H1 (cell line): Measurements from ENCODE around the gene CFHR4. TPM values are rescaled to one million over a fixed set of nuclear protein-coding genes. Genes with fewer than 3 reads are reported as not detected.

Source experiments
- CTCF ChIA-PET: fragments of 300-600 bp; sonication (Branson Sonifier 250); formaldehyde crosslinking; loops from one replicate; lab custom pipeline; 2021; ENCODE audit not compliant: partially characterized antibody; lab: Charles Lee
- POLR2A ChIA-PET: fragments of 300-600 bp; sonication (Branson Sonifier 250); formaldehyde crosslinking; loops from one replicate; lab custom pipeline; 2021; ENCODE audit warnings: inconsistent platforms; ENCODE audit not compliant: partially characterized antibody; lab: Charles Lee
- DNase-seq, 2 experiments: peaks; one replicate each; pipeline versions ENCODE4 v3.0.0 to v3.0.0-alpha.2; 2010 to 2022; ENCODE audit warnings: low spot score in 2 of 2, low read depth in 1 of 2, mixed read lengths in 1 of 2
- FAIRE-seq: peaks from 2 replicates; lab custom pipeline; 2011; peaks lifted over from hg19 to GRCh38; lab: Jason Lieb, UNC
- H2AFZ ChIP-seq: 2 replicates; pipeline ENCODE4 v1.8.1; 2012; ENCODE audit warnings: low read length, inconsistent platforms
- H2AK5ac ChIP-seq: 2 replicates; pipeline ENCODE4 v1.6.1; 2013; ENCODE audit warnings: low read depth, low read length
- H2BK120ac ChIP-seq: replicated peaks from 2 replicates; pipeline ENCODE3; 2013; ENCODE audit warnings: low read depth, low read length, inconsistent platforms
- H2BK12ac ChIP-seq: 2 replicates; pipeline ENCODE4 v1.6.1; 2013; ENCODE audit warnings: low read depth, low read length
- H2BK15ac ChIP-seq: 2 replicates; pipeline ENCODE4 v1.6.1; 2013; ENCODE audit warnings: low read length
- H2BK20ac ChIP-seq: 2 replicates; pipeline ENCODE4 v1.6.1; 2013; ENCODE audit warnings: low read length
- H2BK5ac ChIP-seq: 2 replicates; pipeline ENCODE4 v1.6.1; 2013; ENCODE audit warnings: low read depth, low read length
- H3K14ac ChIP-seq: 2 replicates; pipeline ENCODE4 v1.6.1; 2013; ENCODE audit warnings: inconsistent platforms; ENCODE audit not compliant: insufficient read length
- H3K18ac ChIP-seq: 2 replicates; pipeline ENCODE4 v1.6.1; 2013; ENCODE audit warnings: low read length; ENCODE audit errors: extremely low read depth
- H3K23ac ChIP-seq: 2 replicates; pipeline ENCODE4 v1.6.1; 2013; ENCODE audit warnings: inconsistent platforms; ENCODE audit not compliant: insufficient read length
- H3K23me2 ChIP-seq: 2 replicates; pipeline ENCODE4 v1.6.1; 2013; ENCODE audit warnings: low read depth, low read length
- H3K27ac ChIP-seq: 2 replicates; pipeline ENCODE4 v1.6.1; 2011; ENCODE audit warnings: low read depth, low read length, inconsistent platforms
- H3K27me3 ChIP-seq, 4 experiments: replicated peaks in 1 of 4; 1 replicate in 1 of 4; 2 replicates in 3 of 4; pipeline versions ENCODE4 v1.6.1 to v1.8.1; 2011 to 2013; ENCODE audit warnings: low read length in 3 of 4, mild to moderate bottlenecking in 3 of 4, inconsistent platforms in 2 of 4, mixed read lengths in 2 of 4, moderate library complexity in 1 of 4; ENCODE audit not compliant: control insufficient read depth in 3 of 4, insufficient read depth in 3 of 4; ENCODE audit errors: extremely low read depth in 1 of 4
- H3K36me3 ChIP-seq, 4 experiments: 2 replicates each; pipeline versions ENCODE4 v1.6.1 to v1.8.1; 2011 to 2013; ENCODE audit warnings: mild to moderate bottlenecking in 4 of 4, low read length in 3 of 4, moderate library complexity in 2 of 4, control low read depth in 1 of 4, inconsistent platforms in 1 of 4; ENCODE audit not compliant: insufficient read depth in 4 of 4, control insufficient read depth in 2 of 4
- H3K4ac ChIP-seq: replicated peaks from 2 replicates; pipeline ENCODE3; 2013; ENCODE audit warnings: low read length, low read depth, mixed read lengths, inconsistent platforms; ENCODE audit not compliant: insufficient read length
- H3K4me1 ChIP-seq, 4 experiments: replicated peaks in 1 of 4; 1 replicate in 1 of 4; 2 replicates in 3 of 4; pipeline versions ENCODE4 v1.6.1 to v1.8.1; 2011 to 2013; ENCODE audit warnings: low read length in 3 of 4, inconsistent platforms in 2 of 4, mixed read lengths in 1 of 4; ENCODE audit not compliant: insufficient read depth in 4 of 4, control insufficient read depth in 3 of 4
- H3K4me2 ChIP-seq, 2 experiments: 2 replicates each; pipeline versions ENCODE4 v1.6.1 to v1.8.1; 2011 to 2013; ENCODE audit warnings: low read depth in 2 of 2, low read length in 2 of 2, control low read depth in 1 of 2, inconsistent platforms in 1 of 2, mild to moderate bottlenecking in 1 of 2; ENCODE audit not compliant: insufficient read depth in 1 of 2
- H3K4me3 ChIP-seq, 4 experiments: fragments of 200-600, 300-600 bp in 1 of 4; sonication (generic), shearing (Covaris generic), sonication (Bioruptor Twin) in 1 of 4; 2 replicates each; pipeline versions ENCODE4 v1.5.1 to v1.8.1; 2011 to 2016; ENCODE audit warnings: low read length in 4 of 4, low read depth in 3 of 4, control low read depth in 2 of 4, inconsistent platforms in 2 of 4, mild to moderate bottlenecking in 2 of 4, mixed read lengths in 1 of 4, moderate library complexity in 1 of 4; ENCODE audit not compliant: insufficient read depth in 2 of 4; ENCODE audit errors: extremely low read depth in 1 of 4
- H3K56ac ChIP-seq: replicated peaks from 2 replicates; pipeline ENCODE3; 2013; ENCODE audit warnings: low read depth, mild to moderate bottlenecking, mixed read lengths, low read length, inconsistent platforms; ENCODE audit not compliant: insufficient read length
- H3K79me1 ChIP-seq: 2 replicates; pipeline ENCODE4 v1.6.1; 2013; ENCODE audit warnings: low read depth, low read length, control low read depth
- H3K79me2 ChIP-seq, 2 experiments: 2 replicates each; pipeline versions ENCODE4 v1.6.1 to v1.8.1; 2012 to 2013; ENCODE audit warnings: low read length in 2 of 2, mild to moderate bottlenecking in 2 of 2, inconsistent platforms in 1 of 2; ENCODE audit not compliant: insufficient read depth in 2 of 2, control insufficient read depth in 1 of 2
- H3K9ac ChIP-seq, 4 experiments: replicated peaks in 1 of 4; 1 replicate in 1 of 4; 2 replicates in 3 of 4; pipeline versions ENCODE4 v1.6.1 to v1.8.1; 2011 to 2013; ENCODE audit warnings: low read depth in 3 of 4, low read length in 3 of 4, control low read depth in 2 of 4, mild to moderate bottlenecking in 2 of 4, moderate library complexity in 2 of 4, inconsistent platforms in 1 of 4; ENCODE audit errors: extremely low read depth in 1 of 4
- H3K9me3 ChIP-seq, 2 experiments: 2 replicates each; pipeline versions ENCODE4 v1.6.1 to v1.8.1; 2012 to 2013; ENCODE audit warnings: mild to moderate bottlenecking in 2 of 2, moderate library complexity in 2 of 2, control low read depth in 1 of 2, inconsistent platforms in 1 of 2, low read depth in 1 of 2, low read length in 1 of 2, mixed read lengths in 1 of 2; ENCODE audit not compliant: insufficient read depth in 2 of 2
- H4K20me1 ChIP-seq, 2 experiments: replicated peaks in 1 of 2; 2 replicates each; pipeline versions ENCODE3 to v1.8.1; 2011 to 2013; ENCODE audit warnings: inconsistent platforms in 2 of 2, low read length in 2 of 2, mild to moderate bottlenecking in 1 of 2; ENCODE audit not compliant: insufficient read depth in 2 of 2, control insufficient read depth in 1 of 2
- H4K5ac ChIP-seq: 2 replicates; pipeline ENCODE4 v1.6.1; 2013; ENCODE audit warnings: low read length, low read depth, mixed read lengths, inconsistent platforms; ENCODE audit not compliant: insufficient read length
- H4K8ac ChIP-seq: 2 replicates; pipeline ENCODE4 v1.8.0; 2013; ENCODE audit warnings: mild to moderate bottlenecking, moderate library complexity, low read length, inconsistent platforms; ENCODE audit not compliant: insufficient read depth; ENCODE audit errors: extremely low read depth
- H4K91ac ChIP-seq: replicated peaks from 2 replicates; pipeline ENCODE3; 2013; ENCODE audit warnings: low read length, mixed read lengths, inconsistent platforms; ENCODE audit not compliant: insufficient read length
- SIN3A ChIP-seq, 2 experiments: IDR thresholded peaks in 1 of 2; conservative IDR thresholded peaks in 1 of 2; 2 replicates each; pipeline ENCODE4 v1.6.1; 2011 to 2012; ENCODE audit warnings: low read length in 2 of 2, improper control_type of control experiment in 1 of 2, low read depth in 1 of 2, mild to moderate bottlenecking in 1 of 2
- SP4 ChIP-seq: IDR thresholded peaks from 2 replicates; pipeline ENCODE4 v1.6.1; 2012; ENCODE audit warnings: low read length, inconsistent platforms
- WGBS, 2 experiments: shearing (Covaris generic) in 1 of 2; methylation state at CpG; one replicate each; pipeline versions ENCODE4 v1.1.6 to v1.1.7; 2013 to 2015; ENCODE audit warnings: low lambda C conversion rate in 2 of 2, mixed read lengths in 2 of 2, inconsistent platforms in 1 of 2, low coverage in 1 of 2, missing lambda C conversion rate in 1 of 2; ENCODE audit not compliant: insufficient replicate concordance in 2 of 2, insufficient coverage in 1 of 2, insufficient read length in 1 of 2; ENCODE audit errors: extremely low coverage in 1 of 2, missing lambda C conversion rate in 1 of 2; 5-methylcytosine and 5-hydroxymethylcytosine counted together
- polyA plus RNA-seq, 7 experiments: library from polyadenylated mRNA; depleted of rRNA in 3 of 7; stranded (reverse) in 5 of 7; unstranded in 2 of 7; fragments of >200 nt in 5 of 7; fragments of 200-250 nt in 2 of 7; gene quantifications; 1 replicate in 5 of 7; 2 replicates in 1 of 7; 4 replicates in 1 of 7; pipeline versions ENCODE4 v1.2.1 to v1.2.3, GENCODE V29; 2011 to 2013; ENCODE audit warnings: missing spikeins in 2 of 7, mixed read lengths in 2 of 7
- total RNA-seq: library from RNA; stranded (reverse); fragmentation: NEBNext Ultra II Directional; extraction: Animal tissue kit (Norgen Biotek cat#: 25700); gene quantifications from 2 replicates; pipeline ENCODE4 v1.2.1, GENCODE V29; 2021
- TF ChIP-seq, protein P1 (sequence below), 3 experiments: IDR thresholded peaks; 1 replicate in 2 of 3; 2 replicates in 1 of 3; pipeline versions ENCODE4 v1.5.1 to v1.6.1; 2011; ENCODE audit warnings: low read length in 3 of 3, mild to moderate bottlenecking in 3 of 3, inconsistent platforms in 2 of 3, low read depth in 1 of 3, moderate library complexity in 1 of 3; ENCODE audit not compliant: insufficient read depth in 1 of 3; ENCODE audit errors: control extremely low read depth in 1 of 3

The CFHR4 gene
- total and polyA plus RNA-seq, 2 of the 8 experiments (the other 6 are each of a cell fraction or from before 2014, with no cell fraction given) = not detected

DNA sequence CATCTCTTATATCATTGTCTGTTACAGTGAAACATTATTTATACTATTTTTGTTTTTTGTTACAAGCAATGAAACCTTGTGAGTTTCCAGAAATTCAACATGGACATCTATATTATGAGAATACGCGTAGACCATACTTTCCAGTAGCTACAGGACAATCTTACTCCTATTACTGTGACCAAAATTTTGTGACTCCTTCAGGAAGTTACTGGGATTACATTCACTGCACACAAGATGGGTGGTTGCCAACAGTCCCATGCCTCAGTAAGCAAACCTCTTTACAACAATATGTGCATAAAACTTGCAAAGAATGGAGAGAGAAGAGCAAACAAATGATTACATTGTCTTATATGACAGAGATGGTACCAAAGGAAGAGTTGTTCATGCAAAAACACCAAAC is 22.4 kb downstream of the CFHR4 start:
- Histone ChIP-seq H2AK5ac (no peak overlapping the region), H3K23me2 (no peaks in the 10 kb centered on the region), H3K4me3 (no peak overlapping the region), H4K8ac (no peak overlapping the region), H3K4ac (no peak overlapping the region), H3K4me2 (no peak overlapping the region), H2BK20ac (no peak overlapping the region), H4K91ac (no peak overlapping the region), H4K5ac (no peak overlapping the region), H3K36me3 (no peaks in the 10 kb centered on the region), H2AFZ (no peak overlapping the region), H2BK15ac (no peak overlapping the region), H3K23ac (no peak overlapping the region), H3K18ac (no peak overlapping the region), H3K9me3 (no peaks in the 10 kb centered on the region), H3K27ac (no peak overlapping the region), H3K79me2 (no peaks in the 10 kb centered on the region), H3K4me1 (no peaks in the 10 kb centered on the region), H4K20me1 (no peaks in the 10 kb centered on the region)
- 92% methylated on average over 2 of the region's 2 CpGs; no CpG with 5 or more reads in 1 of the 2 experiments for WGBS, 2 experiments
- FAIRE-seq = no peak
- POLR2A ChIA-PET = no interaction called here
- no peak for TF ChIP-seq SP4
- no peak for TF ChIP-seq SIN3A (conservative IDR thresholded peaks at IDR 0.05 in 1 of 2, IDR thresholded peaks at IDR 0.05 in 1 of 2; ENCODE audit: low read depth in 1 of 2, low read length in 2 of 2)
- TF ChIP-seq, protein P1, sequence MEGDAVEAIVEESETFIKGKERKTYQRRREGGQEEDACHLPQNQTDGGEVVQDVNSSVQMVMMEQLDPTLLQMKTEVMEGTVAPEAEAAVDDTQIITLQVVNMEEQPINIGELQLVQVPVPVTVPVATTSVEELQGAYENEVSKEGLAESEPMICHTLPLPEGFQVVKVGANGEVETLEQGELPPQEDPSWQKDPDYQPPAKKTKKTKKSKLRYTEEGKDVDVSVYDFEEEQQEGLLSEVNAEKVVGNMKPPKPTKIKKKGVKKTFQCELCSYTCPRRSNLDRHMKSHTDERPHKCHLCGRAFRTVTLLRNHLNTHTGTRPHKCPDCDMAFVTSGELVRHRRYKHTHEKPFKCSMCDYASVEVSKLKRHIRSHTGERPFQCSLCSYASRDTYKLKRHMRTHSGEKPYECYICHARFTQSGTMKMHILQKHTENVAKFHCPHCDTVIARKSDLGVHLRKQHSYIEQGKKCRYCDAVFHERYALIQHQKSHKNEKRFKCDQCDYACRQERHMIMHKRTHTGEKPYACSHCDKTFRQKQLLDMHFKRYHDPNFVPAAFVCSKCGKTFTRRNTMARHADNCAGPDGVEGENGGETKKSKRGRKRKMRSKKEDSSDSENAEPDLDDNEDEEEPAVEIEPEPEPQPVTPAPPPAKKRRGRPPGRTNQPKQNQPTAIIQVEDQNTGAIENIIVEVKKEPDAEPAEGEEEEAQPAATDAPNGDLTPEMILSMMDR (IDR thresholded peaks at IDR 0.05; ENCODE audit: control extremely low read depth in 1 of 3, insufficient read depth in 1 of 3, low read depth in 1 of 3, low read length in 3 of 3) = peak in 1 of 3 experiments; percentile 33; a peak in 1 of 4 replicates
- TF ChIP-seq, all 59 proteins: peak for 1
- Histone ChIP-seq H2BK120ac (no peak overlapping the region), H3K9ac (no peak overlapping the region), H3K27me3 (no peaks in the 10 kb centered on the region), H3K56ac (no peak overlapping the region), H3K14ac (no peak overlapping the region), H2BK5ac (no peak overlapping the region), H3K79me1 (no peaks in the 10 kb centered on the region), H2BK12ac (no peak overlapping the region)
- no peak for DNase-seq
- CTCF ChIA-PET = interaction anchor here (0.6 to 1.8 kb wide), 5 partner anchors 8 to 358 kb away, joined by 3 to 5 read pairs (median 4); no protein-coding TSS in a partner anchor
